ENCODE results near the gene RPL22.

RPL22 gene

GRCh38 chr1:6225651-6226050 lies 26.3 kb upstream of the RPL22 start:
- TF ChIP-seq SNAI2 (CRISPR knock-in tag; IDR thresholded peaks at IDR 0.05) (no peak), TSHZ2 (CRISPR knock-in tag; IDR thresholded peaks at IDR 0.05) (no peak), ARNTL (CRISPR knock-in tag; IDR thresholded peaks at IDR 0.05; ENCODE audit: borderline replicate concordance, low read depth) (no peak), ESRRG (CRISPR knock-in tag; IDR thresholded peaks at IDR 0.05) (no peak), ZFP3 (CRISPR knock-in tag; IDR thresholded peaks at IDR 0.05) (no peak), TOX (CRISPR knock-in tag; IDR thresholded peaks at IDR 0.05; ENCODE audit: borderline replicate concordance) (no peak), ZNF70 (CRISPR knock-in tag; IDR thresholded peaks at IDR 0.05) (no peak)
- ATAC-seq = no peak

- ATAC-seq = no peak
- no peak for TF ChIP-seq ZNF8 (CRISPR knock-in tag; IDR thresholded peaks at IDR 0.05)
- TF ChIP-seq CSDC2 (CRISPR knock-in tag; IDR thresholded peaks at IDR 0.05) = no peak
- TF ChIP-seq CSRNP3 (CRISPR knock-in tag; IDR thresholded peaks at IDR 0.05) = no peak
- no peak for TF ChIP-seq OSR1 (CRISPR knock-in tag; IDR thresholded peaks at IDR 0.05)
- no peak for TF ChIP-seq TOX (CRISPR knock-in tag; IDR thresholded peaks at IDR 0.05; ENCODE audit: borderline replicate concordance)
- no peak for TF ChIP-seq POU6F1 (CRISPR knock-in tag; IDR thresholded peaks at IDR 0.05; ENCODE audit: borderline replicate concordance, low read depth)
- no peak for TF ChIP-seq ZFP3 (CRISPR knock-in tag; IDR thresholded peaks at IDR 0.05)
- no peak for TF ChIP-seq PPARA (CRISPR knock-in tag; IDR thresholded peaks at IDR 0.05; ENCODE audit: borderline replicate concordance)
- no peak for TF ChIP-seq SNAI2 (CRISPR knock-in tag; IDR thresholded peaks at IDR 0.05)
- TF ChIP-seq PATZ1 (CRISPR knock-in tag; IDR thresholded peaks at IDR 0.05; ENCODE audit: borderline replicate concordance) = no peak
- TF ChIP-seq BACH2 (CRISPR knock-in tag; IDR thresholded peaks at IDR 0.05; ENCODE audit: borderline replicate concordance) = no peak
- no peak for TF ChIP-seq ZNF565 (CRISPR knock-in tag; conservative IDR thresholded peaks at IDR 0.05; ENCODE audit: low read depth)
- no peak for TF ChIP-seq TCF4 (CRISPR knock-in tag; IDR thresholded peaks at IDR 0.05; ENCODE audit: borderline replicate concordance)
- no peak for TF ChIP-seq RARB (CRISPR knock-in tag; IDR thresholded peaks at IDR 0.05)
- no peak for TF ChIP-seq TSHZ2 (CRISPR knock-in tag; IDR thresholded peaks at IDR 0.05)
- no peak for TF ChIP-seq ARNTL (CRISPR knock-in tag; IDR thresholded peaks at IDR 0.05; ENCODE audit: borderline replicate concordance, low read depth)
- TF ChIP-seq ISL1 (CRISPR knock-in tag; IDR thresholded peaks at IDR 0.05) = no peak
- no peak for TF ChIP-seq ESRRG (CRISPR knock-in tag; IDR thresholded peaks at IDR 0.05)
- TF ChIP-seq ZC3H10 (CRISPR knock-in tag; IDR thresholded peaks at IDR 0.05) = no peak
- TF ChIP-seq ZNF70 (CRISPR knock-in tag; IDR thresholded peaks at IDR 0.05) = no peak
These were observed 25.3 kb upstream of the RPL22 start for GRCh38 chr1:6224718-6225117.
